Epithelial cell of alveolus of lung (primary cell): Measurements from ENCODE around the gene CNIH2. TPM values are rescaled to one million over a fixed set of nuclear protein-coding genes. Genes with fewer than 3 reads are reported as not detected.

Experiments used
- total RNA-seq: library from RNA; depleted of rRNA; stranded (reverse); fragments of >200 nt; gene quantifications from 2 replicates; pipeline ENCODE4 v1.2.1, GENCODE V29; 2015

The CNIH2 gene
- total RNA-seq, result 0.26 and 1.1 TPM in 2 replicates

GRCh38 chr11:66277471-66278362, at the start of gene CNIH2:
CNIH2 (plus strand) TSS chr11:66278175; CDS start chr11:66278457, 282 bp downstream.

GRCh38 chr11:66268244-66268951, 9.6 kb upstream of the CNIH2 start, which contains the start of gene RAB1B:
RAB1B (plus strand) TSS chr11:66268639; CDS start chr11:66268680, 41 bp downstream.

GRCh38 chr11:66288671-66289547, 10.9 kb downstream of the CNIH2 start, which contains the start of gene YIF1A:
YIF1A (minus strand) TSS chr11:66289143; CDS start chr11:66288985, 158 bp downstream.

GRCh38 chr11:66291706-66292542, 13.9 kb downstream of the CNIH2 start, which contains the start of gene TMEM151A:
TMEM151A (plus strand) TSS chr11:66291894; CDS start chr11:66292014, 120 bp downstream.

GRCh38 chr11:66316849-66317251, 38.9 kb downstream of the CNIH2 start, which contains the start of gene CD248:
CD248 (minus strand) TSS chr11:66317044; CDS start chr11:66317027, 17 bp downstream.

Other genes starting within 250 kb of the CNIH2 start
- gene GAL3ST3, start 229.0 kb upstream of the CNIH2 start, total RNA-seq, result 0.91 and 1.8 TPM in 2 replicates
- 157 and 172 TPM in 2 replicates for gene SF3B2, start 225.8 kb upstream of the CNIH2 start, total RNA-seq
- gene PACS1, start 207.9 kb upstream of the CNIH2 start, total RNA-seq, result 22.9 and 26.6 TPM in 2 replicates
- gene KLC2, start 20.5 kb upstream of the CNIH2 start, total RNA-seq, result 19.0 and 19.4 TPM in 2 replicates
- gene RAB1B, start 9.5 kb upstream of the CNIH2 start, total RNA-seq, result 106 and 159 TPM in 2 replicates
- gene YIF1A, start 11.0 kb downstream of the CNIH2 start, total RNA-seq, result 167 and 281 TPM in 2 replicates
- 0.39 TPM in 1 of 2 replicates, not detected in the other for gene TMEM151A, start 13.7 kb downstream of the CNIH2 start, total RNA-seq
- gene CD248, start 38.9 kb downstream of the CNIH2 start, total RNA-seq, result 35.8 and 135 TPM in 2 replicates
- gene RIN1, start 58.3 kb downstream of the CNIH2 start, total RNA-seq, result 29.0 and 38.1 TPM in 2 replicates
- 44.3 and 54.0 TPM in 2 replicates for gene BRMS1, start 66.9 kb downstream of the CNIH2 start, total RNA-seq
- gene B4GAT1, start 69.5 kb downstream of the CNIH2 start, total RNA-seq, result 46.4 and 72.1 TPM in 2 replicates
- gene SLC29A2, start 93.6 kb downstream of the CNIH2 start, total RNA-seq, result 1.5 and 3.6 TPM in 2 replicates
- gene NPAS4, start 142.9 kb downstream of the CNIH2 start, total RNA-seq, result not detected in 2 replicates
- 47.7 and 74.2 TPM in 2 replicates for gene MRPL11, start 160.7 kb downstream of the CNIH2 start, total RNA-seq
- 10.0 and 13.5 TPM in 2 replicates for gene PELI3, start 188.7 kb downstream of the CNIH2 start, total RNA-seq
- gene DPP3, start 202.3 kb downstream of the CNIH2 start, total RNA-seq, result 40.3 and 61.2 TPM in 2 replicates
- gene BBS1, start 232.5 kb downstream of the CNIH2 start, total RNA-seq, result 17.3 and 66.4 TPM in 2 replicates